Activated CD8-positive, alpha-beta memory T cell treated with anti-CD3 and anti-CD28 coated beads, Interleukin-2, amount 50 U/mL, for 24 hours (primary cell): Measurements from ENCODE around the gene SLC38A3.

ENCODE experiments used
- DNase-seq: peaks from one replicate; pipeline ENCODE4 v3.0.0-alpha.2; 2020; ENCODE audit errors: extremely low read depth

The SLC38A3 gene

DNA sequence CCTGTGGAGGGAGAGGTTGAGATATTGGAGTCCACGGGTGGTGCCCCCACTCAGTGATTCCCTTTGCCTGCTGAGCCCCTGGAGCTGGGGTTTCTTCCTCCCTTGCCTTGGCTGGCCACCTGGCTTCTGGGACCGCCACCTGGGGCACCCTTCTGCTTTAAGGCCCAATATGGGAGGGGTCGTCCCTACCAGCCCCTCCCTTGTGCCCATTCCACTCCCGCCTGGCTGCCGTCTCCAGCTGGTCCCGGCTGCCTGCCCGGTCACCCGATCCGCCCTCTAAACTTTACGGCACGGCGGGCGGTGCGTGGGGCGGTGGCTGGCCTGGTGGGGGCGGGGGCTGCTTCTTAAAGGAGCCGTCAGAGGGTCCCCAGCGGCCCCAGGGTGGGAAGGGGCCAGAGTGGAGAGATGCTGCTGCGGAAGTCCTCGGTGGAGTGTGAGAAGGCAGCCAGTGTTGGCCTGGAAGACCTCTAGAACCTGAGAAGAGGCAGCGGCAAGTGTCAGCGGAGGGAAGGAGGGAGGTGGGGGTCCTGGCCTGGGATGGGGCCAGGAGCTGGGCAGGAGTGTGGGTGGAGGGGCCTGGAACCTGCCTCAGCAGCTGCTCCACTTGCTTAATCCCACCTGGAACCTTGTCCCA, 62.3 kb downstream of the SLC38A3 start:
- DNase-seq: no peak

DNA sequence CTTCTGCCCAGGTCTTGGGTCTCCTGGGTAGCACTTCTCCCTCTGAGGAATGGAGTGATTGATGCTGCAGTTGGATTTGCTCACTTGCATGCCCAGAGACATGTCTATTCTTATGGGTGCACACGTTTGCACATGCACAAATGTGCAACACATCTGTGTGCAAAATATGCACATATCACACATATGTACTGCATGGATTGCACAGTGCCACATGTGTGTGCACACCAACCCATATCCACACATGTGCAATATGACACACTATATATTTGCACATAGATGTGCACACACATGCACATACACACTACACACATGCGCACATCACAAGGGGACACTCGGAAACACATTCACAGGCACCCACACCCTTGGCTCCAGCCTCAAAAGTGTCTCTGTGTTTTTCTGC, 63.2 kb downstream of the SLC38A3 start:
- DNase-seq: no peak

DNA sequence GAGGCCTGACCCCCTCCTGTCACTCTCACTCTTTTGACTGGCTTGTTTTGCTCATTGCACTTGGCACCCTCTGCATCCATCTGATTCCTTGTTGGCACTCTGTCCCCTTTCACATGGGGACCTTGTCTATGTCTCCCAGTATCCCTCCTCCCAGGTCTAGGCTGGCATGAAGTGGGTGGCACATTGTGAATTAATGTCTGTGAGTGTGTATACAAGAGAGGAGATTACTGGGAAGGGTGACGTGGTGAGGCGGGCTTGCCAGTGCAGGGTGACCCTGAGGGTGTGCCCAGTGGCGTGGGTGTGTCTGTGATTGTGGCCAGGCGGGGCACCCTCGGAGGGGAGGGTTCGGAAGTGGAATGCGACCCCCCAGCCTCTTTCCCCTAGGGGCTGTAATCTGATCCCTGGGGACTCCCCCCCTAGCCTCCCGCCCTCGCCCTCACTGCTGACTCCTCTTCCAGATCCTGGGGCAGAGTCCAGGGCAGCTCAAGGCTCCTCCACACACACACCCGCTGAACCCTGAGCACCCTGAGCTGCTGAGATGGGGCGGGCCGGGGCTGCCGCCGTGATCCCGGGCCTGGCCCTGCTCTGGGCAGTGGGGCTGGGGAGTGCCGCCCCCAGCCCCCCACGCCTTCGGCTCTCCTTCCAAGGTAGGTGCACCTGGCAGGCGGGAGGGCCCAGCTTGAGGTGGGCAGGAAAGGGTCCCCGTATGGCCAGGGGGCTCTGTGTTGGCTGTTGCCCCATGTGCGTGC, 63.8 kb downstream of the SLC38A3 start, which contains the start of gene SEMA3B:
Gene SEMA3B (plus strand): TSS at position 445 of the 749 bp plus-strand sequence. CDS start 94 bp downstream, at position 539.
- no peak for DNase-seq

DNA sequence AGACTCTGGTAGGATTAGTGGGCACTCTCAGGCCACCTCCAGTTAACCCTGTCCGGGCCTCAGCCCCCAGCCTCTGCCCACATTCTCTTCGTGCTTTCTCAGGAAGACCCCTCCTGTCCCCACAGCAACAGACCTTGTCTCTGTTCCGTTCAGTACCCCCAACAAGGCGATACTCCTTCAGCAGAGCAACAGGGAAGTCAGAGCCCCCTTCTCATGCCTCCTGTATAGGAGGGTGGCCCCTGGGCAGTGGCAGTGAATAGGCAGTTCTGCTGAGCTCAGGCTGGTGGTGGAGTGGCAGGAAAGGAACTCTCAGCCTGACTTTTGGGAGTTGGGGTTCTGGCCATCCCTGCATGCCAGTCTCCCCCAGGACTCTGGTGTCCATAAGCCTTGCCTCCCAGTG, 64.4 kb downstream of the SLC38A3 start:
- no peak for DNase-seq

DNA sequence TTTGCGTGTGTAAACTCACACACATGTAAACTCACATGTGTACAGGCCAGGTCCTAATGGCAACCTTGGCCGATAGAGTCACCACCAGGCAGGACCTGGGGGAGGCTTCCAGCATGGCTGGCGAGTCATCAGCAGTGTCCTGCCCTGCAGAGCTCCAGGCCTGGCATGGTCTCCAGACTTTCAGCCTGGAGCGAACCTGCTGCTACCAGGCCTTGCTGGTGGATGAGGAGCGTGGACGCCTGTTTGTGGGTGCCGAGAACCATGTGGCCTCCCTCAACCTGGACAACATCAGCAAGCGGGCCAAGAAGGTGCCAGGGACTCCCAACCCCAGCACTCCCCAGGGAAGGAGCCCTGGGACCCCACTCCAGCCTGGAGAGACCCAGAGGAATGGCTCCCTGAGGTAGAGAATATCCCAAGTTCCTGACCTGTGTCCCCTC, 64.9 kb downstream of the SLC38A3 start:
- DNase-seq: no peak

DNA sequence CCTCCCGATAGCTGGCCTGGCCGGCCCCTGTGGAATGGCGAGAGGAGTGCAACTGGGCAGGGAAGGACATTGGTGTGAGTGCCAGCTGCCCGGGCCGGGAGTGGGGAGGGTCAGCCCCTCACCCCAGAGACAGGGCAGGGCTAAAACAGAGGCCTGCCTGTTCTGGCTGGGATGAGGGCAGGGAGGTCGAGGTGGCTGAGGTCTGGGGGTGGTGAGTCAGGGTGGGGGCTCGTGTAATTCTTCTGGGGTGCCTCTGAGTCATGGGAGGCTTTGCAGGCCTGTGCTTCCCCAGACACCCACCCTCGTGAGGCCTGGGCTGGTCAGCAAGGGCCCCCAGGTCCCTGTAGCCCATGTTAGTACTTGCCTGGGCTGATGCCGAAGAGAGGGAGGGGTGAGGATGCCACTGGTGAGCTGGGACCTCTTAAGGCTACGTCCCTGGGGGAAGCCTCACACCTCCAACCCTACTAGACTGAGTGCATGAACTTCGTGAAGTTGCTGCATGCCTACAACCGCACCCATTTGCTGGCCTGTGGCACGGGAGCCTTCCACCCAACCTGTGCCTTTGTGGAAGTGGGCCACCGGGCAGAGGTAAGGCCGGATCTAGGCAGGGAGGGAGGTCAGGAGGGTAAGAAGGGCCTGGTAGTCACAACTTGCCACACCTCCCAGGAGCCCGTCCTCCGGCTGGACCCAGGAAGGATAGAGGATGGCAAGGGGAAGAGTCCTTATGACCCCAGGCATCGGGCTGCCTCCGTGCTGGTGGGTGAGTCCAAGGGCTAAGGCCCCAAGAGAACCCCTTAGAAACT, 65.6 kb downstream of the SLC38A3 start:
- no peak for DNase-seq
